Measurements from ENCODE around the gene EFHD2. TPM values are rescaled to one million over a fixed set of nuclear protein-coding genes. Genes with fewer than 3 reads are reported as not detected.

Gene EFHD2
- total and polyA plus RNA-seq, 2 of the 8 experiments (the other 6 are each of a cell fraction or from before 2014, with no cell fraction given) = 24.4 to 25.1 TPM

- TF ChIP-seq, protein P1, sequence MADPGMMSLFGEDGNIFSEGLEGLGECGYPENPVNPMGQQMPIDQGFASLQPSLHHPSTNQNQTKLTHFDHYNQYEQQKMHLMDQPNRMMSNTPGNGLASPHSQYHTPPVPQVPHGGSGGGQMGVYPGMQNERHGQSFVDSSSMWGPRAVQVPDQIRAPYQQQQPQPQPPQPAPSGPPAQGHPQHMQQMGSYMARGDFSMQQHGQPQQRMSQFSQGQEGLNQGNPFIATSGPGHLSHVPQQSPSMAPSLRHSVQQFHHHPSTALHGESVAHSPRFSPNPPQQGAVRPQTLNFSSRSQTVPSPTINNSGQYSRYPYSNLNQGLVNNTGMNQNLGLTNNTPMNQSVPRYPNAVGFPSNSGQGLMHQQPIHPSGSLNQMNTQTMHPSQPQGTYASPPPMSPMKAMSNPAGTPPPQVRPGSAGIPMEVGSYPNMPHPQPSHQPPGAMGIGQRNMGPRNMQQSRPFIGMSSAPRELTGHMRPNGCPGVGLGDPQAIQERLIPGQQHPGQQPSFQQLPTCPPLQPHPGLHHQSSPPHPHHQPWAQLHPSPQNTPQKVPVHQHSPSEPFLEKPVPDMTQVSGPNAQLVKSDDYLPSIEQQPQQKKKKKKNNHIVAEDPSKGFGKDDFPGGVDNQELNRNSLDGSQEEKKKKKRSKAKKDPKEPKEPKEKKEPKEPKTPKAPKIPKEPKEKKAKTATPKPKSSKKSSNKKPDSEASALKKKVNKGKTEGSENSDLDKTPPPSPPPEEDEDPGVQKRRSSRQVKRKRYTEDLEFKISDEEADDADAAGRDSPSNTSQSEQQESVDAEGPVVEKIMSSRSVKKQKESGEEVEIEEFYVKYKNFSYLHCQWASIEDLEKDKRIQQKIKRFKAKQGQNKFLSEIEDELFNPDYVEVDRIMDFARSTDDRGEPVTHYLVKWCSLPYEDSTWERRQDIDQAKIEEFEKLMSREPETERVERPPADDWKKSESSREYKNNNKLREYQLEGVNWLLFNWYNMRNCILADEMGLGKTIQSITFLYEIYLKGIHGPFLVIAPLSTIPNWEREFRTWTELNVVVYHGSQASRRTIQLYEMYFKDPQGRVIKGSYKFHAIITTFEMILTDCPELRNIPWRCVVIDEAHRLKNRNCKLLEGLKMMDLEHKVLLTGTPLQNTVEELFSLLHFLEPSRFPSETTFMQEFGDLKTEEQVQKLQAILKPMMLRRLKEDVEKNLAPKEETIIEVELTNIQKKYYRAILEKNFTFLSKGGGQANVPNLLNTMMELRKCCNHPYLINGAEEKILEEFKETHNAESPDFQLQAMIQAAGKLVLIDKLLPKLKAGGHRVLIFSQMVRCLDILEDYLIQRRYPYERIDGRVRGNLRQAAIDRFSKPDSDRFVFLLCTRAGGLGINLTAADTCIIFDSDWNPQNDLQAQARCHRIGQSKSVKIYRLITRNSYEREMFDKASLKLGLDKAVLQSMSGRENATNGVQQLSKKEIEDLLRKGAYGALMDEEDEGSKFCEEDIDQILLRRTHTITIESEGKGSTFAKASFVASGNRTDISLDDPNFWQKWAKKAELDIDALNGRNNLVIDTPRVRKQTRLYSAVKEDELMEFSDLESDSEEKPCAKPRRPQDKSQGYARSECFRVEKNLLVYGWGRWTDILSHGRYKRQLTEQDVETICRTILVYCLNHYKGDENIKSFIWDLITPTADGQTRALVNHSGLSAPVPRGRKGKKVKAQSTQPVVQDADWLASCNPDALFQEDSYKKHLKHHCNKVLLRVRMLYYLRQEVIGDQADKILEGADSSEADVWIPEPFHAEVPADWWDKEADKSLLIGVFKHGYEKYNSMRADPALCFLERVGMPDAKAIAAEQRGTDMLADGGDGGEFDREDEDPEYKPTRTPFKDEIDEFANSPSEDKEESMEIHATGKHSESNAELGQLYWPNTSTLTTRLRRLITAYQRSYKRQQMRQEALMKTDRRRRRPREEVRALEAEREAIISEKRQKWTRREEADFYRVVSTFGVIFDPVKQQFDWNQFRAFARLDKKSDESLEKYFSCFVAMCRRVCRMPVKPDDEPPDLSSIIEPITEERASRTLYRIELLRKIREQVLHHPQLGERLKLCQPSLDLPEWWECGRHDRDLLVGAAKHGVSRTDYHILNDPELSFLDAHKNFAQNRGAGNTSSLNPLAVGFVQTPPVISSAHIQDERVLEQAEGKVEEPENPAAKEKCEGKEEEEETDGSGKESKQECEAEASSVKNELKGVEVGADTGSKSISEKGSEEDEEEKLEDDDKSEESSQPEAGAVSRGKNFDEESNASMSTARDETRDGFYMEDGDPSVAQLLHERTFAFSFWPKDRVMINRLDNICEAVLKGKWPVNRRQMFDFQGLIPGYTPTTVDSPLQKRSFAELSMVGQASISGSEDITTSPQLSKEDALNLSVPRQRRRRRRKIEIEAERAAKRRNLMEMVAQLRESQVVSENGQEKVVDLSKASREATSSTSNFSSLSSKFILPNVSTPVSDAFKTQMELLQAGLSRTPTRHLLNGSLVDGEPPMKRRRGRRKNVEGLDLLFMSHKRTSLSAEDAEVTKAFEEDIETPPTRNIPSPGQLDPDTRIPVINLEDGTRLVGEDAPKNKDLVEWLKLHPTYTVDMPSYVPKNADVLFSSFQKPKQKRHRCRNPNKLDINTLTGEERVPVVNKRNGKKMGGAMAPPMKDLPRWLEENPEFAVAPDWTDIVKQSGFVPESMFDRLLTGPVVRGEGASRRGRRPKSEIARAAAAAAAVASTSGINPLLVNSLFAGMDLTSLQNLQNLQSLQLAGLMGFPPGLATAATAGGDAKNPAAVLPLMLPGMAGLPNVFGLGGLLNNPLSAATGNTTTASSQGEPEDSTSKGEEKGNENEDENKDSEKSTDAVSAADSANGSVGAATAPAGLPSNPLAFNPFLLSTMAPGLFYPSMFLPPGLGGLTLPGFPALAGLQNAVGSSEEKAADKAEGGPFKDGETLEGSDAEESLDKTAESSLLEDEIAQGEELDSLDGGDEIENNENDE (IDR thresholded peaks at IDR 0.05; ENCODE audit: insufficient replicate concordance, low read length) = no peak
- no peak for TF ChIP-seq SP2 (IDR thresholded peaks at IDR 0.05; ENCODE audit: low read length)
- no peak for TF ChIP-seq EZH2 (IDR thresholded peaks at IDR 0.05; ENCODE audit: low read depth, low read length, severe bottlenecking)
- TF ChIP-seq CEBPB (IDR thresholded peaks at IDR 0.05; ENCODE audit: low read depth, low read length) = no peak
- no peak for TF ChIP-seq SAP30 (IDR thresholded peaks at IDR 0.05; ENCODE audit: insufficient read depth, insufficient replicate concordance, low read length)
- TF ChIP-seq CREB1 (IDR thresholded peaks at IDR 0.05) = no peak
Measured at GRCh38 chr1:15402809-15403450, 6.8 kb upstream of the EFHD2 start (continued).

Data from H1 (cell line).